GM12878 (cell line): Measurements from ENCODE around the gene NR1D1. TPM values are rescaled to one million over a fixed set of nuclear protein-coding genes. Genes with fewer than 3 reads are reported as not detected.

Source experiments
- ATAC-seq: fragments of 200-7000 bp; cut with Tn5 transposase; 3 replicates; pipeline ENCODE4 v1.9.1; 2020; ENCODE audit warnings: mild to moderate bottlenecking, moderate library complexity
- BruUV-seq: library from RNA; stranded (reverse); fragments of 400-500 nt; replicated peaks from 2 replicates; lab custom pipeline; 2021; lab: Mats Ljungman, UMichigan
- CTCF ChIA-PET: fragments of 300-600 bp; sonication (Branson Sonifier 250); formaldehyde crosslinking; extraction: SDS; loops from one replicate; lab custom pipeline; 2021; ENCODE audit warnings: inconsistent platforms; lab: Yijun Ruan, JAX
- POLR2A ChIA-PET: fragments of 350-600 bp; formaldehyde crosslinking; extraction: SDS; loops from one replicate; lab custom pipeline; 2021; ENCODE audit warnings: inconsistent platforms; lab: Charles Lee
- RAD21 ChIA-PET: fragments of 300-600 bp; sonication (Branson Sonifier 250); formaldehyde crosslinking; loops from one replicate; lab custom pipeline; 2023; ENCODE audit warnings: antibody characterized with exemption; ENCODE audit not compliant: unreplicated experiment; lab: Charles Lee
- SMC1A ChIA-PET: fragments of 300-600 bp; sonication (Branson Sonifier 250); formaldehyde crosslinking; loops from one replicate; lab custom pipeline; 2023; ENCODE audit not compliant: unreplicated experiment, uncharacterized antibody; lab: Charles Lee
- DNase-seq: peaks from one replicate; pipeline ENCODE4 v3.0.0-alpha.2; 2011; ENCODE audit warnings: low read depth, low spot score
- FAIRE-seq: peaks from 3 replicates; lab custom pipeline; 2011; peaks lifted over from hg19 to GRCh38; lab: Jason Lieb, UNC
- H2AFZ ChIP-seq: 2 replicates; pipeline ENCODE4 v1.6.0; 2011; ENCODE audit warnings: low read depth, low read length, control low read depth; ENCODE audit not compliant: control insufficient read depth
- H3K27ac ChIP-seq: 2 replicates; pipeline ENCODE4 v1.5.1; 2011; ENCODE audit warnings: control low read depth; ENCODE audit not compliant: control insufficient read depth, insufficient read depth
- H3K27me3 ChIP-seq, 2 experiments: replicated peaks in 1 of 2; 2 replicates each; pipeline versions ENCODE4 v1.6.0 to v1.6.1; 2011; ENCODE audit warnings: low read length in 1 of 2; ENCODE audit not compliant: control insufficient read depth in 2 of 2, insufficient read depth in 2 of 2
- H3K36me3 ChIP-seq, 2 experiments: 2 replicates each; pipeline ENCODE4 v1.5.1; 2011; ENCODE audit warnings: low read length in 1 of 2; ENCODE audit not compliant: control insufficient read depth in 2 of 2, insufficient read depth in 2 of 2
- H3K4me1 ChIP-seq: 2 replicates; pipeline ENCODE4 v1.6.1; 2011; ENCODE audit warnings: mild to moderate bottlenecking, low read length, moderate library complexity, mixed read lengths; ENCODE audit not compliant: control insufficient read depth, insufficient read depth
- H3K4me2 ChIP-seq: 2 replicates; pipeline ENCODE4 v1.6.0; 2011; ENCODE audit warnings: control low read depth; ENCODE audit not compliant: control insufficient read depth, insufficient read depth
- H3K4me3 ChIP-seq: fragments of 200-600 bp; sonication (generic); 2 replicates; pipeline ENCODE4 v1.5.1; 2016
- H3K79me2 ChIP-seq: 2 replicates; pipeline ENCODE4 v1.6.0; 2011; ENCODE audit warnings: low read length; ENCODE audit not compliant: control insufficient read depth, insufficient read depth
- H3K9ac ChIP-seq: 2 replicates; pipeline ENCODE4 v1.8.0; 2011; ENCODE audit warnings: low read length, control low read depth, mixed read lengths; ENCODE audit not compliant: control insufficient read depth, insufficient read depth
- H3K9me3 ChIP-seq: replicated peaks from 3 replicates; pipeline ENCODE4 v1.5.1; 2011; ENCODE audit warnings: mild to moderate bottlenecking, low read length; ENCODE audit not compliant: control insufficient read depth, insufficient read depth
- H4K20me1 ChIP-seq: 2 replicates; pipeline ENCODE4 v1.6.0; 2011; ENCODE audit not compliant: control insufficient read depth, insufficient read depth
- EP300 ChIP-seq, 2 experiments: fragments of 150-350 bp in 1 of 2; IDR thresholded peaks; 2 replicates each; pipeline ENCODE4 v1.6.1; 2011 to 2012; ENCODE audit warnings: low read depth in 2 of 2, low read length in 2 of 2, borderline replicate concordance in 1 of 2, improper control_type of control experiment in 1 of 2, inconsistent platforms in 1 of 2; ENCODE audit not compliant: control insufficient read depth in 1 of 2
- EZH2 ChIP-seq: IDR thresholded peaks from 2 replicates; pipeline ENCODE4 v1.6.1; 2012; ENCODE audit warnings: low read depth, mild to moderate bottlenecking, control low read depth, inconsistent platforms, low read length, borderline replicate concordance; ENCODE audit not compliant: control insufficient read depth
- HDAC6 ChIP-seq: fragments of 200-600 bp; sonication (generic); IDR thresholded peaks from one replicate; pipeline ENCODE4 v1.8.0; 2017; ENCODE audit warnings: antibody characterized with exemption; ENCODE audit not compliant: unreplicated experiment
- LARP7 ChIP-seq: fragments of 450-650 bp; IDR thresholded peaks from 2 replicates; pipeline ENCODE4 v1.6.1; 2017; ENCODE audit warnings: mild to moderate bottlenecking
- NFYB ChIP-seq: IDR thresholded peaks from 2 replicates; pipeline ENCODE4 v1.6.1; 2011; ENCODE audit warnings: low read depth, mild to moderate bottlenecking, low read length, improper control_type of control experiment, moderate library complexity; ENCODE audit not compliant: insufficient read depth
- PAX8 ChIP-seq: fragments of 450-650 bp; IDR thresholded peaks from 2 replicates; pipeline ENCODE4 v1.6.1; 2017; ENCODE audit warnings: mild to moderate bottlenecking, moderate library complexity
- POLR2AphosphoS5 ChIP-seq: IDR thresholded peaks from 2 replicates; pipeline ENCODE4 v1.6.1; 2011; ENCODE audit warnings: mild to moderate bottlenecking, low read length, inconsistent platforms
- RAD21 ChIP-seq: IDR thresholded peaks from 2 replicates; pipeline ENCODE4 v1.6.1; 2011; ENCODE audit warnings: mild to moderate bottlenecking, low read depth, low read length, moderate library complexity; ENCODE audit not compliant: insufficient read depth
- RELB ChIP-seq: fragments of 450-650 bp; IDR thresholded peaks from 2 replicates; pipeline ENCODE4 v1.6.1; 2017; ENCODE audit warnings: low read depth, mild to moderate bottlenecking, moderate library complexity
- SMAD5 ChIP-seq: IDR thresholded peaks from 2 replicates; pipeline ENCODE4 v1.6.1; 2016; ENCODE audit warnings: antibody characterized with exemption, low read depth
- SPI1 ChIP-seq: IDR thresholded peaks from 2 replicates; pipeline ENCODE4 v1.6.1; 2011; ENCODE audit warnings: low read depth, mild to moderate bottlenecking, low read length, moderate library complexity, borderline replicate concordance; ENCODE audit not compliant: insufficient read depth
- STAT3 ChIP-seq: IDR thresholded peaks from 2 replicates; pipeline ENCODE4 v1.6.1; 2011; ENCODE audit warnings: low read depth, low read length, improper control_type of control experiment
- ZNF24 ChIP-seq: fragments of 450-650 bp; IDR thresholded peaks from 2 replicates; pipeline ENCODE4 v1.6.1; 2017; ENCODE audit warnings: antibody characterized with exemption, mild to moderate bottlenecking
- ZNF384 ChIP-seq: IDR thresholded peaks from 2 replicates; pipeline ENCODE4 v1.6.1; 2012; ENCODE audit warnings: low read depth, mild to moderate bottlenecking, low read length, improper control_type of control experiment, borderline replicate concordance
- ZNF687 ChIP-seq: fragments of 450-650 bp; IDR thresholded peaks from 2 replicates; pipeline ENCODE4 v1.6.1; 2017; ENCODE audit warnings: mild to moderate bottlenecking, moderate library complexity
- WGBS: methylation state at CpG from one replicate; pipeline ENCODE4 v1.1.6; 2016; ENCODE audit warnings: low lambda C conversion rate; ENCODE audit not compliant: insufficient replicate concordance, insufficient coverage; ENCODE audit errors: missing lambda C conversion rate; 5-methylcytosine and 5-hydroxymethylcytosine counted together
- in situ Hi-C: fragments of 300-500 bp; cut with MboI; formaldehyde crosslinking; loops from 9 replicates; pipeline ENCODE4 v1.14.3; 2018; ENCODE audit warnings: mixed read lengths
- intact Hi-C: fragments of 100-400 bp; cut with micrococcal nuclease; formaldehyde crosslinking; loops from one replicate; pipeline ENCODE4 v1.14.2; 2022; ENCODE audit not compliant: unreplicated experiment
- polyA plus RNA-seq, 11 experiments: library from polyadenylated mRNA; depleted of rRNA in 4 of 11; unstranded in 6 of 11; stranded (reverse) in 5 of 11; fragments of >200 nt; fragmentation: Nextera tagmentation in 4 of 11; fragmentation: Illumina TruSeq in 1 of 11; extraction: Ambion mirVana in 4 of 11; extraction: Trizol in 1 of 11; gene quantifications; 1 replicate in 1 of 11; 2 replicates in 10 of 11; pipeline versions ENCODE4 v1.2.1 to v1.2.3, GENCODE V29; 2011 to 2016; ENCODE audit warnings: inconsistent platforms in 2 of 11, missing spikeins in 2 of 11, low read depth in 1 of 11
- total RNA-seq, 4 experiments: library from RNA; depleted of rRNA in 3 of 4; stranded (reverse); fragments of >200 nt in 3 of 4; fragmentation: Illumina TruSeq in 1 of 4; extraction: Trizol in 1 of 4; gene quantifications; 2 replicates each; pipeline versions ENCODE4 v1.2.1 to v1.2.3, GENCODE V29; 2013 to 2021
- TF ChIP-seq, protein P1 (sequence below): IDR thresholded peaks from 2 replicates; pipeline ENCODE4 v1.6.1; 2012; ENCODE audit warnings: low read depth, low read length, improper control_type of control experiment

NR1D1 gene
- total and polyA plus RNA-seq, 10 of the 15 experiments (the other 5 are each of a cell fraction or from before 2014, with no cell fraction given), result 0.10 to 3.4 (median 0.94) TPM

GRCh38 chr17:40134184-40134583, 33.8 kb upstream of the NR1D1 start:
- H3K36me3 ChIP-seq, result peaks cover 3 to 49% of the 10 kb centered on the region in 2 experiments
- ChIA-PET SMC1A (interaction anchor here (0.9 to 2.0 kb wide), 3 partner anchors 10 to 20 kb away, joined by 4 to 13 read pairs (median 6); no protein-coding TSS in a partner anchor), CTCF (interaction anchor here (0.6 to 2.0 kb wide), 9 partner anchors 8 to 513 kb away, joined by 3 to 9 read pairs (median 5); partner anchors contain the start of gene CSF3), POLR2A (interaction anchor here (1.5 to 2.9 kb wide), 2 partner anchors 10 to 14 kb away, joined by 4 to 14 read pairs; no protein-coding TSS in a partner anchor), RAD21 (interaction anchor here (2.0 kb wide), 1 partner anchor 21 kb away, joined by 6 read pairs; no protein-coding TSS in a partner anchor)
- no TSS peak for BruUV-seq
- whole genome bisulfite sequencing, result 92% methylated on average over 7 of the region's 7 CpGs
- FAIRE-seq (no peak), DNase-seq (no peak), ATAC-seq (no peak)
- no peaks in the 10 kb centered on the region for H3K27me3 ChIP-seq
- intact Hi-C loops (no loop called here), in situ Hi-C loops (no loop called here)
- H3K9ac ChIP-seq, result no peak overlapping the region
- H3K4me2 ChIP-seq, result no peak overlapping the region
- H3K9me3 ChIP-seq, result no peaks in the 10 kb centered on the region
- no peak overlapping the region for H3K27ac ChIP-seq
- H4K20me1 ChIP-seq, result no peaks in the 10 kb centered on the region
- H2AFZ ChIP-seq, result no peak overlapping the region
- no peak overlapping the region for H3K4me3 ChIP-seq
- peaks cover 15% of the 10 kb centered on the region for H3K79me2 ChIP-seq
- H3K4me1 ChIP-seq, result no peaks in the 10 kb centered on the region
- TF ChIP-seq POLR2AphosphoS5, result no peak
- no peak for TF ChIP-seq EZH2
- no peak for TF ChIP-seq RAD21
- TF ChIP-seq STAT3, result no peak
- no peak for TF ChIP-seq ZNF384
- TF ChIP-seq SMAD5, result no peak
- TF ChIP-seq NFYB, result no peak
- TF ChIP-seq ZNF687, result no peak
- TF ChIP-seq ZNF24, result no peak
- no peak for TF ChIP-seq SPI1
- no peak for TF ChIP-seq RELB
- TF ChIP-seq LARP7, result no peak
- TF ChIP-seq PAX8, result no peak
- TF ChIP-seq, protein P1, sequence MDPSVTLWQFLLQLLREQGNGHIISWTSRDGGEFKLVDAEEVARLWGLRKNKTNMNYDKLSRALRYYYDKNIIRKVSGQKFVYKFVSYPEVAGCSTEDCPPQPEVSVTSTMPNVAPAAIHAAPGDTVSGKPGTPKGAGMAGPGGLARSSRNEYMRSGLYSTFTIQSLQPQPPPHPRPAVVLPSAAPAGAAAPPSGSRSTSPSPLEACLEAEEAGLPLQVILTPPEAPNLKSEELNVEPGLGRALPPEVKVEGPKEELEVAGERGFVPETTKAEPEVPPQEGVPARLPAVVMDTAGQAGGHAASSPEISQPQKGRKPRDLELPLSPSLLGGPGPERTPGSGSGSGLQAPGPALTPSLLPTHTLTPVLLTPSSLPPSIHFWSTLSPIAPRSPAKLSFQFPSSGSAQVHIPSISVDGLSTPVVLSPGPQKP, result no peak
- TF ChIP-seq HDAC6, result no peak
- TF ChIP-seq EP300 (IDR thresholded peaks at IDR 0.05; ENCODE audit: borderline replicate concordance in 1 of 2, control insufficient read depth in 1 of 2, low read depth in 2 of 2, low read length in 2 of 2), result no peak
